ENCODE data around the gene CAPN13. TPM values are rescaled to one million over a fixed set of nuclear protein-coding genes. Genes with fewer than 3 reads are reported as not detected.

The CAPN13 gene
- total and polyA plus RNA-seq, 7 experiments from 2014 or later: not detected

GRCh38 chr2:30758191-30758651, 49.0 kb downstream of the CAPN13 start:
- H3K27ac ChIP-seq (ENCODE audit: low read depth, low read length): no peak overlapping the region
- H3K36me3 ChIP-seq (ENCODE audit: control insufficient read depth in 2 of 3, insufficient read depth in 3 of 3, low read length in 3 of 3): no peaks in the 10 kb centered on the region
- H3K4me1 ChIP-seq (ENCODE audit: control insufficient read depth in 2 of 2, insufficient read depth in 2 of 2, low read length in 2 of 2): no peaks in the 10 kb centered on the region
- Mint-ChIP-seq H3K27ac (no peak overlapping the region), H3K9me3 (peaks cover 0 to 1% (median 0%) of the 10 kb centered on the region in 11 donors), H3K36me3 (no peaks in the 10 kb centered on the region), H3K4me1 (no peaks in the 10 kb centered on the region), H3K27me3 (peaks cover 0 to 37% (median 22%) of the 10 kb centered on the region in 5 donors), H3K4me3 (no peak overlapping the region)
- POLR2A ChIA-PET: no interaction called here
- ATAC-seq (no peak), DNase-seq (no peak)
- CTCF ChIA-PET: no interaction called here
- H3K4me3 ChIP-seq (ENCODE audit: low read length): no peak overlapping the region
- intact Hi-C loops (cut with micrococcal nuclease): no loop called here
- no peaks in the 10 kb centered on the region for H3K27me3 ChIP-seq (ENCODE audit: control insufficient read depth in 2 of 2, insufficient read depth in 2 of 2, low read length in 2 of 2)
- H3K9me3 ChIP-seq (ENCODE audit: control insufficient read depth in 2 of 3, low read length in 3 of 3): no peaks in the 10 kb centered on the region

GRCh38 chr2:30757749-30758148, 49.5 kb downstream of the CAPN13 start:
- peaks cover 0 to 37% (median 22%) of the 10 kb centered on the region in 5 donors for H3K27me3 Mint-ChIP-seq
- no peak for DNase-seq

GRCh38 chr2:30756971-30757370, 50.3 kb downstream of the CAPN13 start:
- Mint-ChIP-seq H3K36me3 (no peaks in the 10 kb centered on the region), H3K27me3 (peaks cover 0 to 37% (median 25%) of the 10 kb centered on the region in 5 donors), H3K27ac (no peak overlapping the region), H3K4me3 (no peak overlapping the region), H3K9me3 (peaks cover 0 to 1% (median 0%) of the 10 kb centered on the region in 11 donors), H3K4me1 (no peaks in the 10 kb centered on the region)
- no peaks in the 10 kb centered on the region for H3K9me3 ChIP-seq (ENCODE audit: control insufficient read depth in 2 of 3, low read length in 3 of 3)
- no peak overlapping the region for H3K27ac ChIP-seq (ENCODE audit: low read depth, low read length)
- intact Hi-C loops (cut with micrococcal nuclease): no loop called here
- no peak overlapping the region for H3K4me3 ChIP-seq (ENCODE audit: low read length)
- CTCF ChIA-PET: no interaction called here
- POLR2A ChIA-PET: no interaction called here
- DNase-seq (no peak), ATAC-seq (no peak)
- no peaks in the 10 kb centered on the region for H3K36me3 ChIP-seq (ENCODE audit: control insufficient read depth in 2 of 3, insufficient read depth in 3 of 3, low read length in 3 of 3)
- H3K27me3 ChIP-seq (ENCODE audit: control insufficient read depth in 2 of 2, insufficient read depth in 2 of 2, low read length in 2 of 2): no peaks in the 10 kb centered on the region
- no peaks in the 10 kb centered on the region for H3K4me1 ChIP-seq (ENCODE audit: control insufficient read depth in 2 of 2, insufficient read depth in 2 of 2, low read length in 2 of 2)

More at GRCh38 chr2:30757749-30758148, 49.5 kb downstream of the CAPN13 start:
- Histone ChIP-seq H3K36me3 (ENCODE audit: control insufficient read depth in 2 of 3, insufficient read depth in 3 of 3, low read length in 3 of 3) (no peaks in the 10 kb centered on the region), H3K4me3 (ENCODE audit: low read length) (no peak overlapping the region), H3K4me1 (ENCODE audit: control insufficient read depth in 2 of 2, insufficient read depth in 2 of 2, low read length in 2 of 2) (no peaks in the 10 kb centered on the region), H3K9me3 (ENCODE audit: control insufficient read depth in 2 of 3, low read length in 3 of 3) (no peaks in the 10 kb centered on the region), H3K27ac (ENCODE audit: low read depth, low read length) (no peak overlapping the region), H3K27me3 (ENCODE audit: control insufficient read depth in 2 of 2, insufficient read depth in 2 of 2, low read length in 2 of 2) (no peaks in the 10 kb centered on the region)
- Mint-ChIP-seq H3K9me3 (peaks cover 0 to 1% (median 0%) of the 10 kb centered on the region in 11 donors), H3K36me3 (no peaks in the 10 kb centered on the region), H3K4me1 (no peaks in the 10 kb centered on the region), H3K4me3 (no peak overlapping the region), H3K27ac (no peak overlapping the region)
- ATAC-seq: no peak
- ChIA-PET CTCF (no interaction called here), POLR2A (no interaction called here)
- intact Hi-C loops (cut with micrococcal nuclease): no loop called here

GRCh38 chr2:30756051-30756719, 51.1 kb downstream of the CAPN13 start:
- ChIA-PET CTCF (no interaction called here), POLR2A (no interaction called here)
- Mint-ChIP-seq H3K27ac (no peak overlapping the region), H3K4me3 (no peak overlapping the region), H3K27me3 (peaks cover 0 to 37% (median 30%) of the 10 kb centered on the region in 5 donors), H3K9me3 (peaks cover 0 to 1% (median 0%) of the 10 kb centered on the region in 11 donors), H3K4me1 (no peaks in the 10 kb centered on the region), H3K36me3 (no peaks in the 10 kb centered on the region)
- no peak overlapping the region for H3K4me3 ChIP-seq (ENCODE audit: low read length)
- no peak overlapping the region for H3K27ac ChIP-seq (ENCODE audit: low read depth, low read length)
- no peak for ATAC-seq
- no peak for DNase-seq
- H3K9me3 ChIP-seq (ENCODE audit: control insufficient read depth in 2 of 3, low read length in 3 of 3): no peaks in the 10 kb centered on the region
- no peaks in the 10 kb centered on the region for H3K4me1 ChIP-seq (ENCODE audit: control insufficient read depth in 2 of 2, insufficient read depth in 2 of 2, low read length in 2 of 2)
- H3K27me3 ChIP-seq (ENCODE audit: control insufficient read depth in 2 of 2, insufficient read depth in 2 of 2, low read length in 2 of 2): no peaks in the 10 kb centered on the region
- intact Hi-C loops (cut with micrococcal nuclease): no loop called here
- no peaks in the 10 kb centered on the region for H3K36me3 ChIP-seq (ENCODE audit: control insufficient read depth in 2 of 3, insufficient read depth in 3 of 3, low read length in 3 of 3)

- Mint-ChIP-seq H3K27ac (no peak overlapping the region), H3K27me3 (peaks cover 0 to 30% (median 29%) of the 10 kb centered on the region in 5 donors), H3K4me1 (no peaks in the 10 kb centered on the region), H3K36me3 (no peaks in the 10 kb centered on the region), H3K9me3 (peaks cover 0 to 1% (median 0%) of the 10 kb centered on the region in 11 donors), H3K4me3 (no peak overlapping the region)
- no peaks in the 10 kb centered on the region for H3K4me1 ChIP-seq (ENCODE audit: control insufficient read depth in 2 of 2, insufficient read depth in 2 of 2, low read length in 2 of 2)
- no peak for ATAC-seq
- H3K36me3 ChIP-seq (ENCODE audit: control insufficient read depth in 2 of 3, insufficient read depth in 3 of 3, low read length in 3 of 3): no peaks in the 10 kb centered on the region
- ChIA-PET POLR2A (no interaction called here), CTCF (no interaction called here)
- intact Hi-C loops (cut with micrococcal nuclease): no loop called here
- H3K27me3 ChIP-seq (ENCODE audit: control insufficient read depth in 2 of 2, insufficient read depth in 2 of 2, low read length in 2 of 2): no peaks in the 10 kb centered on the region
- H3K4me3 ChIP-seq (ENCODE audit: low read length): no peak overlapping the region
- DNase-seq: no peak
- no peaks in the 10 kb centered on the region for H3K9me3 ChIP-seq (ENCODE audit: control insufficient read depth in 2 of 3, low read length in 3 of 3)
- H3K27ac ChIP-seq (ENCODE audit: low read depth, low read length): no peak overlapping the region
Measured at GRCh38 chr2:30753630-30754029, 53.6 kb downstream of the CAPN13 start.

GRCh38 chr2:30752811-30753210, 54.4 kb downstream of the CAPN13 start:
- no peaks in the 10 kb centered on the region for H3K36me3 ChIP-seq (ENCODE audit: control insufficient read depth in 2 of 3, insufficient read depth in 3 of 3, low read length in 3 of 3)
- Mint-ChIP-seq H3K9me3 (peaks cover 0 to 2% (median 0%) of the 10 kb centered on the region in 11 donors), H3K27ac (no peak overlapping the region), H3K36me3 (no peaks in the 10 kb centered on the region), H3K27me3 (peaks cover 1 to 32% (median 29%) of the 10 kb centered on the region in 5 donors), H3K4me1 (no peaks in the 10 kb centered on the region), H3K4me3 (no peak overlapping the region)
- no peak overlapping the region for H3K4me3 ChIP-seq (ENCODE audit: low read length)
- no peaks in the 10 kb centered on the region for H3K27me3 ChIP-seq (ENCODE audit: control insufficient read depth in 2 of 2, insufficient read depth in 2 of 2, low read length in 2 of 2)
- no peak overlapping the region for H3K27ac ChIP-seq (ENCODE audit: low read depth, low read length)
- H3K4me1 ChIP-seq (ENCODE audit: control insufficient read depth in 2 of 2, insufficient read depth in 2 of 2, low read length in 2 of 2): no peaks in the 10 kb centered on the region
- CTCF ChIA-PET: no interaction called here
- no peaks in the 10 kb centered on the region for H3K9me3 ChIP-seq (ENCODE audit: control insufficient read depth in 2 of 3, low read length in 3 of 3)
- intact Hi-C loops (cut with micrococcal nuclease): no loop called here
- no peak for ATAC-seq
- POLR2A ChIA-PET: no interaction called here
- no peak for DNase-seq

- H3K4me3 ChIP-seq (ENCODE audit: low read length): no peak overlapping the region
- no peak overlapping the region for H3K27ac Mint-ChIP-seq
- DNase-seq: no peak
- no peak for ATAC-seq
- H3K27ac ChIP-seq (ENCODE audit: low read depth, low read length): no peak overlapping the region
- peaks cover 0 to 2% (median 0%) of the 10 kb centered on the region in 11 donors for H3K9me3 Mint-ChIP-seq
- intact Hi-C loops (cut with micrococcal nuclease): no loop called here
- H3K36me3 Mint-ChIP-seq: no peaks in the 10 kb centered on the region
- no peak overlapping the region for H3K4me3 Mint-ChIP-seq
- H3K27me3 Mint-ChIP-seq: peaks cover 2 to 15% (median 8%) of the 10 kb centered on the region in 5 donors
- no peaks in the 10 kb centered on the region for H3K4me1 ChIP-seq (ENCODE audit: control insufficient read depth in 2 of 2, insufficient read depth in 2 of 2, low read length in 2 of 2)
- ChIA-PET POLR2A (no interaction called here), CTCF (no interaction called here)
- no peaks in the 10 kb centered on the region for H3K4me1 Mint-ChIP-seq
- no peaks in the 10 kb centered on the region for H3K27me3 ChIP-seq (ENCODE audit: control insufficient read depth in 2 of 2, insufficient read depth in 2 of 2, low read length in 2 of 2)
- no peaks in the 10 kb centered on the region for H3K9me3 ChIP-seq (ENCODE audit: control insufficient read depth in 2 of 3, low read length in 3 of 3)
- H3K36me3 ChIP-seq (ENCODE audit: control insufficient read depth in 2 of 3, insufficient read depth in 3 of 3, low read length in 3 of 3): no peaks in the 10 kb centered on the region
Measured at GRCh38 chr2:30747206-30747605, 60.0 kb downstream of the CAPN13 start.

Measured in naive thymus-derived CD4-positive, alpha-beta T cell (primary cell).